Measurements from ENCODE around the gene AKAP13. TPM values are rescaled to one million over a fixed set of nuclear protein-coding genes. Genes with fewer than 3 reads are reported as not detected.

The AKAP13 gene
- total and polyA plus RNA-seq, 2 of the 13 experiments (the other 11 are each of a cell fraction or from before 2014, with no cell fraction given): 6.7 to 27.1 TPM

DNA sequence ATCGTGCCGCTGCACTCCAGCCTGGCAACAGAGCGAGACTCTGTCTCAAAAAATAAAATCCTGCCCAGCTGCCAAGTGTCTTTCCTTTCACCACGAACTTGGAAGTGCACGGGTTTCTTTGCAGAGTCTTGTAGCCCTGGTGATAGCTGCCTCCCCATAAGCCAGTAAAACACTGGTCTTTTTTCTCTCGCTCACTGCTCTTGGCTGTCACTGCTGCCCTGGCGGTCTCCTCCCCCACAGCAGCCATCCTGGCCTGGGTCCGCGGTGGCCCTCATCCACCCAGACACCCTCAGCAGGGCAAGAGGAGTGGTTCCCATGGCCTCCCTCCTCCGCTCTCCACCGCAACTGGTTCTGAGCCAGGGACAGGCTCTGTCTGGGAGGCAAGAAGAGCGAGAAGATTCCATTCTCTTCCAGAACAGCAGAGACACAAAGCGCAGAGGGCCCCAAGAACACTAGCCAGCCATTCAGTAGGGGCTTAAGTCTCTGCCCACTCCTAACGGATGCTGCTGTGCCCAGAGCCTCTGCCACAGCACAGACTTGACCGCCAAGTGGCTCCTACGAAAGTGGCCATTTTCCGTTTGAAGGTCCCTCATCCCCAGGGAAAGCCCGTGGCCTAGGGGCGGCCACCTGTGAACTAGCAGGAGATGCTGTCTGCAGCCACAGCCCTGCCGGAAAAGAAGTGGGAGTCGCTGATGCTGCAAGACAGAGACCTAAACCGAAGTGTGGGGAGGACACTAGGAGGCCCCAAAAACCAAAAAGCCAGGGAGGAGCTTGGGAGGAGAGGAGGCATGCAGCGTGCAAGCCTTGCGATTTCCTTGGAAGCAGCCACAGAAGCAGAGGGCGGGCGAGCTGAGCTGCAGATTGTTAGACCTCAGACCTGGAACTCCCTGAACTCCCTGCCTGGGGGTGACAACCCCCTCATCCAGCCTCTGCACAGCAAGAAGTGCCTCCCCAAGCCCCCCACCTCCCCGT is 370.2 kb downstream of the AKAP13 start:
- Histone ChIP-seq H3K79me2 (ENCODE audit: insufficient read depth, low read length) (no peaks in the 10 kb centered on the region), H3K36me3 (replicated peaks in 1 of 2; ENCODE audit: control insufficient read depth in 1 of 2, insufficient read depth in 2 of 2, low read length in 2 of 2) (peaks cover 0 to 19% of the 10 kb centered on the region in 2 experiments; a peak in 1 of 5 replicates), H4K20me1 (ENCODE audit: insufficient read depth, low read length) (no peaks in the 10 kb centered on the region), H3K4me3 (replicated peaks in 1 of 3; ENCODE audit: insufficient read depth in 1 of 3, low read depth in 2 of 3, low read length in 3 of 3) (no peak overlapping the region), H3K9ac (ENCODE audit: insufficient read depth, low read depth, low read length) (no peak overlapping the region), H3K27ac (ENCODE audit: extremely low read length, insufficient read depth, low read length) (no peak overlapping the region), H3K4me2 (ENCODE audit: low read depth, low read length) (no peak overlapping the region), H2AFZ (ENCODE audit: low read length) (no peak overlapping the region), H3K27me3 (ENCODE audit: control insufficient read depth in 1 of 2, insufficient read depth in 2 of 2, low read length in 2 of 2) (no peaks in the 10 kb centered on the region), H3K9me3 (ENCODE audit: low read length) (no peaks in the 10 kb centered on the region), H3K4me1 (ENCODE audit: insufficient read depth, low read length) (no peaks in the 10 kb centered on the region)
- in situ Hi-C loops (cut with HindIII; ENCODE audit: extremely low pct_ligation_motif_present, low pct_unique_long_range_greater_than_20kb): no loop called here
- intact Hi-C loops (cut with micrococcal nuclease; ENCODE audit: unreplicated experiment): no loop called here
- POLR2A ChIA-PET: no interaction called here
- FAIRE-seq (no peak), DNase-seq (ENCODE audit: low spot score) (no peak), ATAC-seq (no peak)
- TF ChIP-seq, protein P1, sequence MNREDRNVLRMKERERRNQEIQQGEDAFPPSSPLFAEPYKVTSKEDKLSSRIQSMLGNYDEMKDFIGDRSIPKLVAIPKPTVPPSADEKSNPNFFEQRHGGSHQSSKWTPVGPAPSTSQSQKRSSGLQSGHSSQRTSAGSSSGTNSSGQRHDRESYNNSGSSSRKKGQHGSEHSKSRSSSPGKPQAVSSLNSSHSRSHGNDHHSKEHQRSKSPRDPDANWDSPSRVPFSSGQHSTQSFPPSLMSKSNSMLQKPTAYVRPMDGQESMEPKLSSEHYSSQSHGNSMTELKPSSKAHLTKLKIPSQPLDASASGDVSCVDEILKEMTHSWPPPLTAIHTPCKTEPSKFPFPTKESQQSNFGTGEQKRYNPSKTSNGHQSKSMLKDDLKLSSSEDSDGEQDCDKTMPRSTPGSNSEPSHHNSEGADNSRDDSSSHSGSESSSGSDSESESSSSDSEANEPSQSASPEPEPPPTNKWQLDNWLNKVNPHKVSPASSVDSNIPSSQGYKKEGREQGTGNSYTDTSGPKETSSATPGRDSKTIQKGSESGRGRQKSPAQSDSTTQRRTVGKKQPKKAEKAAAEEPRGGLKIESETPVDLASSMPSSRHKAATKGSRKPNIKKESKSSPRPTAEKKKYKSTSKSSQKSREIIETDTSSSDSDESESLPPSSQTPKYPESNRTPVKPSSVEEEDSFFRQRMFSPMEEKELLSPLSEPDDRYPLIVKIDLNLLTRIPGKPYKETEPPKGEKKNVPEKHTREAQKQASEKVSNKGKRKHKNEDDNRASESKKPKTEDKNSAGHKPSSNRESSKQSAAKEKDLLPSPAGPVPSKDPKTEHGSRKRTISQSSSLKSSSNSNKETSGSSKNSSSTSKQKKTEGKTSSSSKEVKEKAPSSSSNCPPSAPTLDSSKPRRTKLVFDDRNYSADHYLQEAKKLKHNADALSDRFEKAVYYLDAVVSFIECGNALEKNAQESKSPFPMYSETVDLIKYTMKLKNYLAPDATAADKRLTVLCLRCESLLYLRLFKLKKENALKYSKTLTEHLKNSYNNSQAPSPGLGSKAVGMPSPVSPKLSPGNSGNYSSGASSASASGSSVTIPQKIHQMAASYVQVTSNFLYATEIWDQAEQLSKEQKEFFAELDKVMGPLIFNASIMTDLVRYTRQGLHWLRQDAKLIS (CRISPR knock-in tag; IDR thresholded peaks at IDR 0.05): no peak
- TF ChIP-seq ZNF841 (CRISPR knock-in tag; IDR thresholded peaks at IDR 0.05; ENCODE audit: borderline replicate concordance): no peak
- TF ChIP-seq, protein P2, sequence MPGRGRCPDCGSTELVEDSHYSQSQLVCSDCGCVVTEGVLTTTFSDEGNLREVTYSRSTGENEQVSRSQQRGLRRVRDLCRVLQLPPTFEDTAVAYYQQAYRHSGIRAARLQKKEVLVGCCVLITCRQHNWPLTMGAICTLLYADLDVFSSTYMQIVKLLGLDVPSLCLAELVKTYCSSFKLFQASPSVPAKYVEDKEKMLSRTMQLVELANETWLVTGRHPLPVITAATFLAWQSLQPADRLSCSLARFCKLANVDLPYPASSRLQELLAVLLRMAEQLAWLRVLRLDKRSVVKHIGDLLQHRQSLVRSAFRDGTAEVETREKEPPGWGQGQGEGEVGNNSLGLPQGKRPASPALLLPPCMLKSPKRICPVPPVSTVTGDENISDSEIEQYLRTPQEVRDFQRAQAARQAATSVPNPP (CRISPR knock-in tag; IDR thresholded peaks at IDR 0.05): no peak
- no peak for TF ChIP-seq FIP1L1 (IDR thresholded peaks at IDR 0.05; ENCODE audit: borderline replicate concordance, insufficient read depth, low read depth, low read length)
- TF ChIP-seq STAT5B (CRISPR knock-in tag; IDR thresholded peaks at IDR 0.05): no peak
- TF ChIP-seq KLF16 (CRISPR knock-in tag; IDR thresholded peaks at IDR 0.05): no peak
- no peak for TF ChIP-seq ATRX (CRISPR knock-in tag; IDR thresholded peaks at IDR 0.05; ENCODE audit: borderline replicate concordance)
- no peak for TF ChIP-seq CBX2 (IDR thresholded peaks at IDR 0.05; ENCODE audit: low read depth, low read length)
- TF ChIP-seq CBX2 (CRISPR knock-in tag; IDR thresholded peaks at IDR 0.05; ENCODE audit: low read depth): no peak
- TF ChIP-seq TCF7 (IDR thresholded peaks at IDR 0.05; ENCODE audit: low read depth): no peak
- TF ChIP-seq RFX3 (CRISPR knock-in tag; IDR thresholded peaks at IDR 0.05): no peak
- no peak for TF ChIP-seq HOXA9 (CRISPR knock-in tag; IDR thresholded peaks at IDR 0.05; ENCODE audit: borderline replicate concordance)
- TF ChIP-seq HDAC2 (CRISPR knock-in tag; IDR thresholded peaks at IDR 0.05): no peak
- TF ChIP-seq, protein P3, sequence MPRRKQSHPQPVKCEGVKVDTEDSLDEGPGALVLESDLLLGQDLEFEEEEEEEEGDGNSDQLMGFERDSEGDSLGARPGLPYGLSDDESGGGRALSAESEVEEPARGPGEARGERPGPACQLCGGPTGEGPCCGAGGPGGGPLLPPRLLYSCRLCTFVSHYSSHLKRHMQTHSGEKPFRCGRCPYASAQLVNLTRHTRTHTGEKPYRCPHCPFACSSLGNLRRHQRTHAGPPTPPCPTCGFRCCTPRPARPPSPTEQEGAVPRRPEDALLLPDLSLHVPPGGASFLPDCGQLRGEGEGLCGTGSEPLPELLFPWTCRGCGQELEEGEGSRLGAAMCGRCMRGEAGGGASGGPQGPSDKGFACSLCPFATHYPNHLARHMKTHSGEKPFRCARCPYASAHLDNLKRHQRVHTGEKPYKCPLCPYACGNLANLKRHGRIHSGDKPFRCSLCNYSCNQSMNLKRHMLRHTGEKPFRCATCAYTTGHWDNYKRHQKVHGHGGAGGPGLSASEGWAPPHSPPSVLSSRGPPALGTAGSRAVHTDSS (CRISPR knock-in tag; conservative IDR thresholded peaks at IDR 0.05): no peak
- no peak for TF ChIP-seq ZNF546 (CRISPR knock-in tag; conservative IDR thresholded peaks at IDR 0.05)
- WGBS (ENCODE audit: low lambda C conversion rate): 90% methylated on average over 25 of the region's 27 CpGs
- CTCF ChIA-PET (ENCODE audit: low intra/inter-chr PET ratio, low total read pairs): no interaction called here
- BruUV-seq (replicated peaks): no TSS peak
